ENCODE results near the gene ITPRIP. TPM values are rescaled to one million over a fixed set of nuclear protein-coding genes. Genes with fewer than 3 reads are reported as not detected.

ITPRIP gene
- total RNA-seq, 1 donor from 2014 or later, result 15.6 TPM

GRCh38 chr10:104301907-104302690 is 36.2 kb downstream of the ITPRIP start:
- H3K4me3 Mint-ChIP-seq, result no peak overlapping the region
- H3K27me3 Mint-ChIP-seq (ENCODE audit: low read depth), result peaks cover 12% of the 10 kb centered on the region
- no peak for DNase-seq (ENCODE audit: low read depth, low spot score)
- H3K4me1 Mint-ChIP-seq, result peaks cover 22% of the 10 kb centered on the region
- H3K36me3 Mint-ChIP-seq (ENCODE audit: low read depth), result no peaks in the 10 kb centered on the region
- no peak overlapping the region for H3K27ac Mint-ChIP-seq (ENCODE audit: unreplicated experiment)
- peaks cover 6% of the 10 kb centered on the region for H3K9me3 Mint-ChIP-seq
- no peak for TF ChIP-seq CTCF (conservative IDR thresholded peaks at IDR 0.05)

- no peak for DNase-seq (ENCODE audit: low read depth, low spot score)
- TF ChIP-seq CTCF (conservative IDR thresholded peaks at IDR 0.05), result no peak
- no peak overlapping the region for H3K4me3 Mint-ChIP-seq
- H3K27me3 Mint-ChIP-seq (ENCODE audit: low read depth), result peaks cover 13% of the 10 kb centered on the region
- H3K36me3 Mint-ChIP-seq (ENCODE audit: low read depth), result no peaks in the 10 kb centered on the region
- peaks cover 15% of the 10 kb centered on the region for H3K4me1 Mint-ChIP-seq
- peaks cover 6% of the 10 kb centered on the region for H3K9me3 Mint-ChIP-seq
- H3K27ac Mint-ChIP-seq (ENCODE audit: unreplicated experiment), result no peak overlapping the region
Measured at GRCh38 chr10:104300736-104301292, 37.5 kb downstream of the ITPRIP start.

GRCh38 chr10:104300002-104300735 is 38.1 kb downstream of the ITPRIP start:
- Mint-ChIP-seq H3K27ac (ENCODE audit: unreplicated experiment) (peak overlapping the region; percentile 13), H3K4me3 (no peak overlapping the region), H3K9me3 (peaks cover 6% of the 10 kb centered on the region), H3K4me1 (peaks cover 12% of the 10 kb centered on the region), H3K36me3 (ENCODE audit: low read depth) (no peaks in the 10 kb centered on the region), H3K27me3 (ENCODE audit: low read depth) (peaks cover 17% of the 10 kb centered on the region)
- TF ChIP-seq CTCF (conservative IDR thresholded peaks at IDR 0.05), result no peak
- no peak for DNase-seq (ENCODE audit: low read depth, low spot score)

- Mint-ChIP-seq H3K9me3 (peaks cover 6% of the 10 kb centered on the region), H3K4me1 (peaks cover 12% of the 10 kb centered on the region), H3K27me3 (ENCODE audit: low read depth) (peaks cover 22% of the 10 kb centered on the region), H3K4me3 (no peak overlapping the region), H3K27ac (ENCODE audit: unreplicated experiment) (peak overlapping the region; percentile 2), H3K36me3 (ENCODE audit: low read depth) (no peaks in the 10 kb centered on the region)
- no peak for TF ChIP-seq CTCF (conservative IDR thresholded peaks at IDR 0.05)
- no peak for DNase-seq (ENCODE audit: low read depth, low spot score)
Measured at GRCh38 chr10:104299031-104299904, 39.0 kb downstream of the ITPRIP start.

Measured in neural crest cell (in vitro differentiated cells).